PC-3 (cell line): ENCODE data around the gene PTPRD. TPM values are rescaled to one million over a fixed set of nuclear protein-coding genes. Genes with fewer than 3 reads are reported as not detected.
A peak's percentile ranks its signal among the peaks of the same experiment; 100 is the strongest.

Source experiments
- ATAC-seq: fragments of 200-7000 bp; cut with Tn5 transposase; 2 replicates; pipeline ENCODE4 v1.9.1; 2020; ENCODE audit warnings: mild to moderate bottlenecking, moderate library complexity
- BruUV-seq: library from RNA; stranded (reverse); fragments of 400-500 nt; replicated peaks from 2 replicates; lab custom pipeline; 2021; lab: Mats Ljungman, UMichigan
- CTCF ChIA-PET: fragments of 300-600 bp; sonication (Branson Sonifier 250); formaldehyde crosslinking; loops from one replicate; lab custom pipeline; 2022; ENCODE audit warnings: antibody characterized with exemption; lab: Charles Lee
- POLR2A ChIA-PET: fragments of 300-600 bp; sonication (Branson Sonifier 250); formaldehyde crosslinking; loops from one replicate; lab custom pipeline; 2022; ENCODE audit warnings: antibody characterized with exemption; ENCODE audit not compliant: unreplicated experiment; lab: Charles Lee
- DNase-seq: peaks from one replicate; pipeline ENCODE4 v3.0.0-alpha.2; 2015
- H2AFZ ChIP-seq: fragments of 300-600 bp; sonication (generic); 2 replicates; pipeline ENCODE4 v1.6.0; 2016; ENCODE audit warnings: antibody characterized with exemption, low read length
- H3F3A ChIP-seq: fragments of 300-600 bp; sonication (generic); one replicate; pipeline ENCODE4 v1.6.0; 2017; ENCODE audit warnings: antibody characterized with exemption, low read length, control low read depth, mild to moderate bottlenecking; ENCODE audit not compliant: unreplicated experiment
- H3K27ac ChIP-seq: fragments of 300-600 bp; sonication (generic); 2 replicates; pipeline ENCODE4 v1.5.1; 2016; ENCODE audit warnings: mild to moderate bottlenecking, low read length
- H3K27me3 ChIP-seq: fragments of 300-600 bp; sonication (generic); 2 replicates; pipeline ENCODE4 v1.6.1; 2016; ENCODE audit warnings: low read length, mixed read lengths
- H3K36me3 ChIP-seq: fragments of 300-600 bp; sonication (generic); 2 replicates; pipeline ENCODE4 v1.6.1; 2016; ENCODE audit warnings: low read depth, mixed run types, low read length, mixed read lengths
- H3K4me1 ChIP-seq: fragments of 300-600 bp; sonication (generic); 2 replicates; pipeline ENCODE4 v1.5.1; 2016; ENCODE audit warnings: low read length; ENCODE audit not compliant: insufficient read depth
- H3K4me2 ChIP-seq: fragments of 300-600 bp; sonication (generic); 2 replicates; pipeline ENCODE4 v1.6.0; 2016; ENCODE audit warnings: low read length
- H3K4me3 ChIP-seq: fragments of 300-600 bp; sonication (generic); 2 replicates; pipeline ENCODE4 v1.5.1; 2016; ENCODE audit warnings: mild to moderate bottlenecking, low read length, mixed read lengths
- H3K79me2 ChIP-seq: fragments of 300-600 bp; sonication (generic); 2 replicates; pipeline ENCODE4 v1.6.1; 2017; ENCODE audit warnings: low read length, mixed read lengths
- H3K9ac ChIP-seq: fragments of 300-600 bp; sonication (generic); 2 replicates; pipeline ENCODE4 v1.6.0; 2016; ENCODE audit warnings: mild to moderate bottlenecking, low read length
- H3K9me2 ChIP-seq: fragments of 300-600 bp; sonication (generic); replicated peaks from 2 replicates; pipeline ENCODE4 v1.6.1; 2016; ENCODE audit warnings: mixed run types, low read length, mixed read lengths
- H3K9me3 ChIP-seq: fragments of 300-600 bp; sonication (generic); 2 replicates; pipeline ENCODE4 v1.6.1; 2016; ENCODE audit warnings: low read length, mixed read lengths
- H4K20me1 ChIP-seq: fragments of 300-600 bp; sonication (generic); 2 replicates; pipeline ENCODE4 v1.6.1; 2016; ENCODE audit warnings: low read length, mixed read lengths
- CTCF ChIP-seq: fragments of 300-600 bp; sonication (generic); conservative IDR thresholded peaks from 2 replicates; pipeline ENCODE4 v1.5.1; 2017; ENCODE audit warnings: antibody characterized with exemption, low read depth, mild to moderate bottlenecking, low read length
- EZH2 ChIP-seq: fragments of 300-600 bp; sonication (generic); IDR thresholded peaks from one replicate; pipeline ENCODE4 v1.6.1; 2017; ENCODE audit warnings: antibody characterized with exemption, mild to moderate bottlenecking, low read length; ENCODE audit not compliant: unreplicated experiment
- EZH2phosphoT487 ChIP-seq: fragments of 300-600 bp; sonication (generic); IDR thresholded peaks from 2 replicates; pipeline ENCODE4 v1.6.1; 2018; ENCODE audit warnings: mild to moderate bottlenecking, antibody characterized with exemption, low read length, borderline replicate concordance
- intact Hi-C: fragments of 100-400 bp; cut with micrococcal nuclease; formaldehyde crosslinking; loops from 2 replicates; pipeline ENCODE4 v1.9.0; 2023
- total RNA-seq: library from RNA; depleted of rRNA; stranded (reverse); fragments of >200 nt; gene quantifications from 2 replicates; pipeline ENCODE4 v1.2.3, GENCODE V29; 2014

The PTPRD gene
- total RNA-seq, 1 experiment from 2014 or later, result not detected

- Histone ChIP-seq H3K9ac (no peak overlapping the region), H4K20me1 (no peaks in the 10 kb centered on the region), H3K4me1 (no peaks in the 10 kb centered on the region), H3K4me2 (peak overlapping the region; percentile 78), H3K9me2 (no peaks in the 10 kb centered on the region), H3K36me3 (no peaks in the 10 kb centered on the region), H2AFZ (peak overlapping the region; percentile 61; the same call in 1 of the 2 replicates), H3K4me3 (peak overlapping the region; percentile 56), H3K27me3 (peaks cover 15% of the 10 kb centered on the region), H3K27ac (no peak overlapping the region), H3K9me3 (no peaks in the 10 kb centered on the region), H3K79me2 (no peaks in the 10 kb centered on the region), H3F3A (no peaks in the 10 kb centered on the region)
- TF ChIP-seq EZH2phosphoT487 (no peak), CTCF (no peak), EZH2 (no peak)
- no peak for DNase-seq
- intact Hi-C loops, result no loop called here
- POLR2A ChIA-PET, result no interaction called here
- no TSS peak for BruUV-seq
- ATAC-seq, result peak; percentile 54; the same call in 1 of the 2 replicates
- CTCF ChIA-PET, result no interaction called here
These were observed 1755.5 kb downstream of the PTPRD start for GRCh38 chr9:8857068-8857925.

GRCh38 chr9:8856396-8857067 is 1756.3 kb downstream of the PTPRD start:
- no peaks in the 10 kb centered on the region for H3K79me2 ChIP-seq
- no peaks in the 10 kb centered on the region for H3K9me3 ChIP-seq
- ChIA-PET CTCF (no interaction called here), POLR2A (no interaction called here)
- H3K4me1 ChIP-seq, result no peaks in the 10 kb centered on the region
- H3K4me3 ChIP-seq, result no peak overlapping the region
- BruUV-seq, result no TSS peak
- DNase-seq, result no peak
- no peaks in the 10 kb centered on the region for H3K9me2 ChIP-seq
- H4K20me1 ChIP-seq, result no peaks in the 10 kb centered on the region
- H3K27me3 ChIP-seq, result peaks cover 15% of the 10 kb centered on the region
- TF ChIP-seq EZH2phosphoT487, result no peak
- no peak for TF ChIP-seq CTCF
- no peak for TF ChIP-seq EZH2
- no peak for ATAC-seq
- H3K36me3 ChIP-seq, result no peaks in the 10 kb centered on the region
- no peak overlapping the region for H3K9ac ChIP-seq
- H3F3A ChIP-seq, result no peaks in the 10 kb centered on the region
- peak overlapping the region; percentile 61; the same call in 1 of the 2 replicates for H2AFZ ChIP-seq
- peak overlapping the region; percentile 78 for H3K4me2 ChIP-seq
- no peak overlapping the region for H3K27ac ChIP-seq
- intact Hi-C loops, result no loop called here
